GM12801 (cell line): ENCODE data around the gene PTPRU.

Experiments
- CTCF ChIP-seq: IDR thresholded peaks from one replicate; pipeline ENCODE4 v1.5.1; 2011; ENCODE audit warnings: control low read depth; ENCODE audit not compliant: insufficient read length; ENCODE audit errors: extremely low read depth

Gene PTPRU

GRCh38 chr1:29240400-29240837 lies 4.1 kb downstream of the PTPRU start:
- no peak for TF ChIP-seq CTCF

- TF ChIP-seq CTCF, result no peak
Measured at GRCh38 chr1:29240986-29241385, 4.7 kb downstream of the PTPRU start.

GRCh38 chr1:29243023-29243870 lies 6.9 kb downstream of the PTPRU start:
- no peak for TF ChIP-seq CTCF

- no peak for TF ChIP-seq CTCF
Measured at GRCh38 chr1:29243871-29244200, 7.5 kb downstream of the PTPRU start.

- no peak for TF ChIP-seq CTCF
Measured at GRCh38 chr1:29245261-29245660, 8.9 kb downstream of the PTPRU start.

GRCh38 chr1:29245876-29246275 lies 9.6 kb downstream of the PTPRU start:
- no peak for TF ChIP-seq CTCF

- no peak for TF ChIP-seq CTCF
Measured at GRCh38 chr1:29247044-29247443, 10.7 kb downstream of the PTPRU start.
